Cerebellar nuclear complex (tissue), 1 donor: ENCODE results near the gene CDH8.

Experiments used
- DNase-seq, 2 experiments: peaks; one replicate each; lab custom pipeline; 2025; lab: John Stamatoyannopoulos, UW

The CDH8 gene, protein sequence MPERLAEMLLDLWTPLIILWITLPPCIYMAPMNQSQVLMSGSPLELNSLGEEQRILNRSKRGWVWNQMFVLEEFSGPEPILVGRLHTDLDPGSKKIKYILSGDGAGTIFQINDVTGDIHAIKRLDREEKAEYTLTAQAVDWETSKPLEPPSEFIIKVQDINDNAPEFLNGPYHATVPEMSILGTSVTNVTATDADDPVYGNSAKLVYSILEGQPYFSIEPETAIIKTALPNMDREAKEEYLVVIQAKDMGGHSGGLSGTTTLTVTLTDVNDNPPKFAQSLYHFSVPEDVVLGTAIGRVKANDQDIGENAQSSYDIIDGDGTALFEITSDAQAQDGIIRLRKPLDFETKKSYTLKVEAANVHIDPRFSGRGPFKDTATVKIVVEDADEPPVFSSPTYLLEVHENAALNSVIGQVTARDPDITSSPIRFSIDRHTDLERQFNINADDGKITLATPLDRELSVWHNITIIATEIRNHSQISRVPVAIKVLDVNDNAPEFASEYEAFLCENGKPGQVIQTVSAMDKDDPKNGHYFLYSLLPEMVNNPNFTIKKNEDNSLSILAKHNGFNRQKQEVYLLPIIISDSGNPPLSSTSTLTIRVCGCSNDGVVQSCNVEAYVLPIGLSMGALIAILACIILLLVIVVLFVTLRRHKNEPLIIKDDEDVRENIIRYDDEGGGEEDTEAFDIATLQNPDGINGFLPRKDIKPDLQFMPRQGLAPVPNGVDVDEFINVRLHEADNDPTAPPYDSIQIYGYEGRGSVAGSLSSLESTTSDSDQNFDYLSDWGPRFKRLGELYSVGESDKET

DNA sequence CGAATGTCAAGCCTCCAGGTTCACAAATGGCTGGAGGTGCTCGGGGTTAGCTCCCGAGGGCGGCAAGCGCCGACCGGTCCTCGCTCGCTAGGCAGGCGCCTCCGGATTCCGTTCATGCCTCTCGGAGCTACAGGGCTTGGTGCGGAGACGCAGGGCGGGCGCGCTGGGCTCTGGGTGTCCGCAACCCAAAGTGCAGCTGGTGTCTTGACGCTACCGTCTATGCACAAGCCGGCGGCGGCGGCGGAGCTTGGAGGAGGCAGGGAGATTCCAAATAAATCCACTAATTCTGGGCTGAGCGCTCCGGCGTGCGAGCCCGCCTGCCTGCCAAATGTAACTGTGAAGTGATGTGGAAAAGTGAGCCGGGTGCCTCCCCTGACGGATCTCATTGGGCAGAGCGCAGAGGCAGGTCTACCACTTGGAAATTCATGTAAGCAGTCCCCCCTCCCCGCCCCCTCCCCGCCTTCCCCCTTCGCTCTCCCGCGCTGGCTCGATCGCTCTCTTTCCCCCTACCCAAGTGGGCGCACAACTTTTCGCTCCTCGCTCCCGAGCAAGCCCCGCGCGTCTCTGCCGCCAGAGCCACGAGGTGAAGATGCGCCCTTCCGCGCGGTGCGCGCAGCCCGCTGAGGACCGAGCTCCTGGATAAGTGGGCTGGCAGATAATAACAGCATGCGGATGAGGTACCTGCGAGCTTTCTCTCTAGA lies at the start of gene CDH8:
TSS of gene CDH8 (minus strand) at position 338 of the 701 bp plus-strand sequence. CDS start 15,035 bp downstream, outside the sequence.
- no peak for DNase-seq

DNA sequence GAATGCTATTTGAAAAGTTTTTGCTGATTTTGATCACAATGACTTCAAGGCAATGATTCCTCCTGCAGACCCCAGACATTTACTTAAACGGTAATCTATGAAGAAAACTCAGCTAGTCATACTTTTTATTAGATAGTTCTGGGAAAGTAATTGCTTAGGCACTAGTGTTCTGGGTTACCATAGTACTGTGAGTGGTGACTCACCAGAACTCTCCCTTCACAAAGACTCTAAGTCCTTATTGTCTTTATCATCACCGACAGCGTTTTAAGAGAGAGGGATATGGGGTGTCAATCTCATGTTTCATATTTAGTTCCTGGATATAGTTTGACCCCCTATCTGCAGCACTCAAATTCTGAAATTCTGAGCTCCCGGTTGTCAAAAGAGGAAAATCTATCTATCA lies 43.0 kb upstream of the CDH8 start:
- no peak for DNase-seq

DNA sequence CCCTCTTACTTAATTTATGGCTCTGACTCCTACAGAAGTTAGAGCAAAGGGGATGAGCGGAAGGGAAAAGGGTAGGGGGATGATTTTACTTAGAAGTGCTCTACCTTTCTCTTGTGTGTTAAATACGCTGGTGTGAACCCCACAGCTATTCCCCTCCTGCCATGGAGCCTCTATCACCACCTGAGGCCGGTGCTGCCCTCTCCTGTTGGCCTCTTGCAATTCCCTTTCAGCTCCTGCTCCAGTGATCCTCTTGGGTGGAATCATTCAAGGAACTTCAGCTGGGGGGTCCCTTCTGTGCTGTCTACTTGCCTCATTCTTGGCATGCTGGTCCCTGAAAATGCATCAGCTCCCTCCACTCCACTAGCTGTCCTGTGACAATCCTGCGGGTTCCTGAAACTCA lies 41.8 kb upstream of the CDH8 start:
- no peak for DNase-seq

DNA sequence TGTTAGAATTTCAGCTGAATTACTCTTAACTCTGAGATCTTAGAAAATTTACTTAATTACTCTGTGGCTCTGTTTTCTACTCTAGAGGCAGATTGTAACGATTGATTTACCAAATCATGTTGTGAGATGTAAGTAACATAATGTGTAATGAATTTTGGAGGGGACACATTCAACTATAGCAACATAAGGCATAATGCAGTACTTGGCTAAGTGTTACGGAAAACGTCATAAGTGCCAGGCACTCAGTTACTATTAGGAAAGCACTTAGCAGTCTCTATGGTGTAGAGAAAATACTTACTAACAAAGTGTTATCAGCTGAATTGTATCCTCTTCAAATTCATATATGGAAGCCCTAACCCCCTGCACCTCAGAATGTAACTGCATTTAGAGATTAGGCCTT lies 40.6 kb upstream of the CDH8 start:
- no peak for DNase-seq

DNA sequence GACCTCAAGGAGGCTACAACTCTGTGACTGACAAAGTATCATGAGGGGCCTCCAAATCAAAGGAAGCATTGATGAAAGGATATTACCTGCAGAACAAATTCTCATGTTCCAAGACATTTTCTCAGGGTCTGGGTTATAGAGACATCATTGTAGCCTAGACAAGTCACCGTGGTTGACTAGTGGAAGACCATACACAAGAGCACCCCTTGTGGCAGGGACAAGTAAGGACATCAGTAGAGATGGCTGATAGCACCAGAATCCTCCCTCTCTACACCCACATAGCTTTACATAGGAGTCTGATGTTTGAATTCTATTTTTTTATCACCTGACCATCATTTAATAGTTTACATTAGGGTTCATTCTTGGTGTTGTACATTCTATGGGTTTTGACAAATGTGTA lies 32.5 kb upstream of the CDH8 start:
- no peak for DNase-seq

DNA sequence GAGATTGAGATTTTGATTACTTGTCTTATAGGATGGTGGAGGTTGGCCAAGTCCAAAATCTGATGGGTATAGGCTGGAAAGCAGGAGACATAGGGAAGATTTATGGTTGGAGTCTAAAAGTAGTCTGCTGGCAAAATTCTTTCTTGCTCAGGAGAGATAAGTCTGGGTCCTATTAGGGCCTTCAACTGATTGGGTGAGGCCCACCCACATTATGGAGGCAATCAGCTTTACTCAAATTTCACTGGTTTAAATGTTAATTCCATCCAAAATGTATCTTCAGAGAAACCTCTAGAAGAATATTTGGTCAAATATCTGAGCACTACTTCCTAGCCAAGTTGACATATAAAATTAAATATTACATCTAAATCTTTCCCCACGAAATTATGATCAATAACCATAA lies 31.7 kb upstream of the CDH8 start:
- no peak for DNase-seq

DNA sequence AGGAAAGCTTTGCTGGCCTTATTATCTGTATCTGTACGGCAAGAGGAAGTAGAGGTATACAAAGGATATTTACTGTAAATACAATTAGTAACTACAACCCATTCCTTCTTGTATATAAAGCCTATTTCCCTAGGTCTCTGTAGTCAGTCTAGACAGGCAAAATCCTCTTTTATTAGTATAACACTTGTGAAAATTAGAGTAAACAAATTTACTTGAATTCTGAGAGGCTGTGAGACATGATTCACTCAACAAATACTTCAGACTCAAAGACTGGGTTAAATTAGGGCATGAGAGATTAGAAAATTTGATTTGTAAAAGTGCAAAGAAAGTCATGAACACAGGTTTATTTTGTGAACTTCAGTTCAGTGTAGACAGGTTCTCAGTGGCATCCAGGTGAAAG lies 30.9 kb upstream of the CDH8 start:
- DNase-seq, result no peak

DNA sequence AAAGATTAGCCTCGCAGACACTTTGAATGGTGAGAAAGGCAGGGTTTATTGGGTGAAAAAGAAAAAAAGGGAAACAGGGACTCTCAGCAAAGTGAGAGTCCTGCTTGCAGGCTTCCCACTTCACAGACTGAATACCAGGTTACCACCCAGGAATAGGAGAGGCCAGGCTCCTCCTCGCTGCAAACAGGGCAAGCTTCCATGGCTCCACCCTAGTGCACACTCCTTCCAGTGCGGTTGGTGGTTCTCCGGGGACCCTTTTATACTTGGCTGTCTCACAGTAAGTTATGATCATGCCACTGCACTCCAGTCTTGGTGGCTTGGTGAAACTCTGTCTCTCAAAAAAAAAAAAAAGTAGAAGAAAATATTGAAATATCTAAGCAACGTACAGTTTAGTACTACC lies 30.5 kb upstream of the CDH8 start:
- no peak for DNase-seq

DNA sequence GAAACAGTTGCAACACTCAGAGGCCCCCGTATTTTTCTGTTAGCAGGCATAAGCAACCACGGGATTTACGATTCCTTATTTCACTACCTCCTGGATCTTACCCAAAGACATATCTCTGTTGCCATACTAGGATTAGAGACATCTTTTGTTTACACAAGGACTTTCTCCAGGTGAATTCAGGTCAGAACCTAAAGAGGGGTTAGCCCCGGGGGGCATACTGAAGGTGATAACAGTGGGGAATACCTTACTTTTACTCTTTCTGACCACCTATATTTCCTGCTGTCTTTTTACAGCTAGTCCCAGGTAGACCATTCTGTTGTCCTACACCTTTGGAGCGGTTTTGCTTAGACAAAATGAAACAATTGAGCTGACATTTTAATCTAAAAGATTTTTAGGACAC lies 27.9 kb upstream of the CDH8 start:
- DNase-seq, result no peak

DNA sequence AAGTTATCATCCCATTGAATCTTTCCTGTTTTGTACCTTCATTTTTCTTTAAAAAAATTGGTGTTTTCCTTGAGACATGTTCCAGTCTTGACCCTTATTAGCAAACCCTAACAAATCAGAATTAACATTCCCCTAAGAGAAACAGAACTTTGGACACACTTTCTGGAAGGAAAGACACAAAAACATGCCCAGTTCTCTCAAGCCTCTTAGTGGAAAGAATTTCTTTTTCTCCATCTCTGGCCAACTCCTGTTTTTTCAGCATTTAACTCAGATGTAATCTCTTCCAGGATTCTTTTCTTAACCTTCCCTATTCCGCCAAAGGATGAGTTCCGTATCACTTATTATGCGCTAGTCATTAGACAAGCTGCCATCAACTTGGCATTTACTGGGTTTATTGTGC lies 23.9 kb upstream of the CDH8 start:
- DNase-seq, result no peak

DNA sequence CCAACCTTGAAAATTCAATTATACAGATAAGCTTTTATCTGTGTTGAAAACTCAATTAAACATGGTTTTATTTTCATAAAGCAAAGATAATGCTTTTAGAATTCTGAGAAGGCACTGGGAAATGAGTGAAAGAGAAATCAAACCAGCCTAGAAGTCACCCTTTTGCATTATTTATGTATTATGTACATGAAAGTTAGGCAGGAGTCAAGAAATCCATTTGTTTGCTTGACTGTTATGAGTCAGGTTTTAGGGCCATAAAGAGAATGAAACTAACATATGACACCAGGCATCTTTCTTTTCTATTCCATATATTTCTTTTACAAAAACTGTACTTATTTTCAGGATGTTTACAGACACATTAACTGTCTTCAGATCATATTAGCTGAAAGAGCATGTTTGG lies 23.3 kb upstream of the CDH8 start:
- DNase-seq, result no peak

DNA sequence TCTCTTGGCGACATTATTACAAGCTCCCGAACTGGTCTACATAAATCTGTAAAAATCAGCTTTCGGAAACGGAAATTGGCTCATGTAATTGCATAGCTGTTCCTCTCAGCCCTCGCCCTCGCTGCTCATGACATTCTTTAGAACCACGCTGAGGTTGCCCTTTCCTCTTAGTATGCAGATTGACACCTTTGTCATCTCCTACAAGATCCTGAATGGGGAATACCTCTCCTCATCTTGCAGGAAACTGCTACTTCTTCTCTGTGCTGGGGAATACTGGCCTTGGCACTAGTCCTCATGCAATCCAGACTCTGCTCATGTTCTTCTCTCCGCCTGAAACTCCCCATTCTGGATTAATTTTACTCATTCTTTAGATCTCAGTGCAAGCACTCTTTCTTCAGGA lies 22.2 kb upstream of the CDH8 start:
- DNase-seq, result no peak

DNA sequence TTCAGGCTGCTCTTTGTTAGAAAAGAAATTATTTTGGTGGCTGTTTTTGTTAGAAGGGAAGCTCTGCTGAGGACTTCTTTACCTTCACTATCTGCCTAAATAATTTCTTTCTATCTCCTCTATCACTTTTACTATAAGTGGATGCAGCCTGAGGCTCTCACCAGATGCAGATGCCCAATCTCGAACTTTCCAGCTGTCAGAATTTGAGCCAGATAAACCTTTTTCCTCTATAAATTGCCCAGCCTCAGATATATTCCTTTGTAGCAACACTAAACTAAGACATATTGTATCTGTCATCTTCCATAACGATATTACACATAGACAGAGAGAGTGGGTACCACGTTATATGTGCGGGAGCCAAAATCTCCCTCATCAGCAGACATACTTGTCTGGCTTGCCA lies 15.7 kb upstream of the CDH8 start:
- no peak for DNase-seq

DNA sequence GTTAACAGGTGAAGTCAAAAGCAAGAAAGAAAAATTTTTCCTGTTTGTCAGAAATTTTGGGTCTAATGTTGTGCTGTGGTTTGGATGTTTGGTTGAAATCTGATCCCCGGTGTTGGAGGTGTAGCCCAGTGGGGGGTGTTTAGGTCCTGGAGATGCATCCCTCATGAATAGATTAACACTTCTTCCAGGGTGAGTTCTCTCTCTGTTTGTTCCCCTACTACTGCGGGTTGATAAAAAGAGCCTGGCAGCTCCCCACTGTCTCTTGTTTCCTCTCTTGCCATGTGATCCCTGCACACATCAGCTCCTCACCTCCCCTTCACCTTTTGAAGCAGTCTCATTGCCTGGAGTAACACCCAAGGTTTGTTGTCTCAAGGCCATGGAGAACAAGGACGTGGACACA lies 14.6 kb upstream of the CDH8 start:
- DNase-seq, result no peak

DNA sequence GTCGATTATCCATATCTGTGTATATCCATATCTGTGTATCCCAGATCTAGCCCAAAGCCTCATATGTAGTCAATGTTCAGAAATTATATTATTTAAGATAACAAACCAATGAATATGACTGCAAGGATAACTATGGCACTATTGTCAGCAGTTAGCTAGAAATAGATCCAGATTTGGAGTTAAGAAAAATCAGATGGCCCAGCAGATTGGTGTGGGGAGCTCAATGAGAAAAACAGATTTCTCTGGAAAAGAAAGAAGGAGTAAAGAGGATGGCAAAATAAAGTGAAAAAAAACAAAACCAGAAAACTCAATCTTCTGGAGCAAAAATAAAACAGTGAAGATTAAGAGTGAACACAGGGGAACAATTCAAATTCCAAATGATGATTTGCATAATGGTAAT lies 10.6 kb upstream of the CDH8 start:
- no peak for DNase-seq

DNA sequence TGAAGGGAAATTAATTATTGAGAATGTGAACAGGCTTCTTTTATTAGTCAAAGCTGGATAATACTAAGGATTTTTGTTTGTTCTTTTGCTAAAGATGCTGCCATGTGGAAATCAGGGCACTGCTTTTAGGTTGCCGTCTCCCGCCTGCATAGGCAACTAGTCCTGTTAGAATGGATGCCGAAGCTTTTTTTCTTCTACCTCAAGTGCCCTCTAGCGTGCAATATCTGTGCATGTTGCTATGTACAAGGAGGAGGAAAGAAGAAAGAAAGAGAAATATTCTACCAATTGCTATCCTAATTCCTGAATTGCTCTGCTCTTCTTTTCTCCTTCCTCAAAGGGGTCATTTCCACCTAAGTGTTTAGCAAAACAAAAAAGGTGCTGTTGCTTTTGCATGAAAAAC lies 5.2 kb upstream of the CDH8 start:
- DNase-seq, result no peak

DNA sequence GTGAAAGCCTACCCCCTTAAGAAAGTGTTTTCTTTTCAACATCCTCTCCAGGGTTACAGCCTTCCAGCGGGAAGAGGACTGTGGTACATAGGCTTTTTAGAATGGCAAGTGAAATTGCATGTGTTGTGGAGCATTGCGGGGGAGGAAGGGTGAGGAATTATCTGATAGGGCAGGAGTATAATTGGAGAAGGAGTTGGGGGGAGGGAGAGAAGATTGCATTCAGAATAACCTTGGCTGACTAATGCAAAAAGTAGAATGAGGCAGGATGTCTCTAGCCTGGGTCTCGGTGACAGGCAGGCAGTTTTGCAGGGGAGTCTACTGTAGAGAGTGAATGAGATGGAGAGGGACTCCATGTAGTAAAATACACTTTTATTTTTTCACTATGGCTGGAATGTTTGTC lies 2.4 kb upstream of the CDH8 start:
- DNase-seq, result no peak

DNA sequence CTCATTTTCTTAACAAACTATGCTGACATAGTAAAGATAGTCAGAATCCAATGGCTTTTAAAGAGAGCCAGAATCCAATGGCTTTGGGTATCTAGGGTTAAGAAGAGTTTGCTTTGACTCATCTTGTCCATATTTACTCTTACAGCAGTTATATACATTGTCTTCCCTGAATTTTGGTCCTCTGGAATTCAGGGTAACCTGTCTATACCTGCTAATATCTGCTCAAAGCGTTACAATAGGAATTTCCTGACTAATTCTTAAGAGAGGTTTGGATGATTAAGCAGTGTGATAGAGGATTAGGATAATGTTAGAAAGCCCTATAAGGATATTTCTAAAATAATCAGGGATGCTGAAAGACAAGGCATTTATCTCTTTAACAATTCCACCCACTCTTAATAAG lies 2.0 kb upstream of the CDH8 start:
- DNase-seq, result no peak

DNA sequence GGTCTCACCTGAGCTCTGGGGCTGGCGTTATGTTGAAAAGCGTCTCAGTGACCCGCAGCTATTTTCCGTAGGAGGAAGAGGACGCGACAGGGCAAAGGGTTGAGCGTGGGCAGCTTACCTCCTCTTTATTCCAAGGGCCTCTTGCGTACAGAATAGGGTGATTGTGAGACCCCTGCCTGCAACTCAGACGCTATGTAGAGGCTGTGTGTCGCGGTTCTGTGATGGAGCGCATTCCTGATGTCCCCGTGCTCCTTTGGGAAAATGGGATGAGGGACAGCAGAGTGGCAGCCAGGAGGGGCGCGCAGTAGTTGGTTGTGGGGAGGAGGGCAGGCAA lies 531 bp upstream of the CDH8 start:
- no peak for DNase-seq

DNA sequence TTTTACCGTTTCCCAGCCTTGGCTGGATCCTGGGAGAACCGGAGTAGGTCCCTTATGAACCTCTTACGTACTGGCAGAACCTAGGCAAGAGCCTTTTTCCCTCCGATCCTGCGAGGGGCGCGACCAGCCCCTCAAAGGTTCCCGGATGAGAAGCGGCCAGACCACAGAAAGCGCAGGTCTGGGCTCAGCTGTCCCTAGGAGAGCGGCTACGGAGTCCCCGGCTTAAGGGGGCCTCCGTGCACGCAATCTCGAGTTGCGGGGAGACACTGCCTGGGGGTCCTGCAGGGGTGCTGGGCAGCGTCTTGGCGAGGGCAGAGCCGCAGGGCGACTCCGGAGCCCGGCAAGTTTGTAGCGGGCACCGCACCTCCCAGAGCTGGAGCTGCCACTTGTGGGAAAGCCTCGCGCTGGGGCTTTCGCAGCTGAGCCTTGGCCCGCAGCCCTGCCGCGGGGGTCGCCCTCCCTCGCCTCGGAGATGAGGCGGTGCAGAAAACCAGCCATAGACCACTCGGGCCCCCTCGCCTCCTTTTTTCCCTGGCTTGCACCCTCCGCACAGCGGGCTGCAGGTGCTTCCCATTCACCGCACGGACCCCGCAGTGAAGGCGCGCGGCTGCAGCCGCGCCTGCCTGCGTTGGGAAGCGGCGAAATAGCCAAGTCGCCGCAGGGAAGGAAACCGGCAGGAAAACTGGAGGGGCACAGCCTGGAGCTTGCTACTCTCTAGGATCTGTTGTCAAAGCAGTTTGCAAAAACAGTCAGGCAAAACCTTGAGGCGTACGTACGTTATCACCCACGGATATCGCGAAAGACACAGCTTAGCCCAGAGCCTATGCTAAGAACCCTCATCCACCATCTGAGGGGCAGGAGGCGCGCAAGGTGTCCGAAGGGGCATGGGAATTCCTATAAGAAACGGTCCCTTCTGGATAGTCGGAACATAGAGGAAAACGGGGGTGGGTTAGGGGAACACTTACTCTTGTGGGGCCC lies 834 bp downstream of the CDH8 start:
- DNase-seq, result no peak

DNA sequence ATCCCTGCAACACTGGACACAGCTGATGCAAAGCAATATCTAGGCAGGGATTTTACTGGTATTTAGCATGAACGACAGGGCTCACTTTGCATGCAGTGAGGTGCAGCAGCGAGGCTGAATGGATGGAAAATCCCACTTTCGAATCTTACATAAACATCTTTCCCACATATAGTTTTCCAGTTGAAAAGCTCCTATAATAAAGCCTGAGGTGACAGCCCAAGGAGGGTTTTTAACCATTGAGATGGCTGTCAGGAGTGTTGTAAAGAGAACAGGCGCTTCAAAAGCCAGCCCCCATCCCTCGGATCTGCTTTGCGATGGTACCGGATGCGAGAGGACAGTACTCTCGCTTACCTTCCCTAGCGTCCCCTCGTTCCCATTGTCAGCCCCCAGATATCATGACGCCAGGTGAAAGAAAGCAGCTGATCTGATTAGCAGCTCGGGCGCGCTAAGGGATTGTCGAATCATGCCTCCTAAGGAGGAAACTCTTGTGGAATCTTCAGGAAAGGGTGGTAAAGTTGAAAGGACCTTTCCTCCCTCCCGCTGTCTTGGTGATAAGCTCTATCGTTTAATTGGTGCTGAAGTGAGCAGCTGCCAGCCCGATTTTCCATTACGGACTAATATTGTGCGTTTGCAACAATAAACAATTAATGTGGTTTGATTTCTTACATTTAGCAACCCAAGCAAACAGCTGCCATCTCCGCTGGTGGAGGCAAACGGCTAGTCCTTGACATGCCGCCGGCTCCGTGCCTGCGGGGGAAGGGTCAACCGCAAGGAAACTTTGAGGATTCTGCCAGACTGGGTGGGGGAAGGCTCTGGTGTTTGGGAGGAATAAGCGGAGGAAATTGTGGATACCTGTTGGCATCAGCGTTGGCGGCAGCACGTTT lies 1.8 kb downstream of the CDH8 start:
- no peak for DNase-seq
